Stimulated activated CD8-positive, alpha-beta memory T cell treated with anti-CD3 and anti-CD28 coated beads, Interleukin-7, amount 100 ng/mL, for 4 hours (primary cell): ENCODE results near the gene C1QTNF5.

Experiments used
- DNase-seq, 2 donors: peaks; one replicate each; pipeline ENCODE4 v3.0.0-alpha.2; 2020; ENCODE audit warnings: low read depth in 2 of 2

Gene C1QTNF5

GRCh38 chr11:119359365-119360214 lies 18.9 kb upstream of the C1QTNF5 start:
- no peak for DNase-seq

- no peak for DNase-seq
Observed at GRCh38 chr11:119357074-119357473, 16.4 kb upstream of the C1QTNF5 start.

- DNase-seq = peak in 1 of 2 donors; percentile 50
Observed at GRCh38 chr11:119356349-119357031, 15.8 kb upstream of the C1QTNF5 start.

- DNase-seq = no peak
Observed at GRCh38 chr11:119355091-119355843, 14.6 kb upstream of the C1QTNF5 start.

GRCh38 chr11:119352857-119353260 lies 12.2 kb upstream of the C1QTNF5 start:
- no peak for DNase-seq

GRCh38 chr11:119351232-119351631 lies 10.5 kb upstream of the C1QTNF5 start:
- DNase-seq = no peak

- no peak for DNase-seq
Observed at GRCh38 chr11:119350302-119350701, 9.6 kb upstream of the C1QTNF5 start.

- no peak for DNase-seq
Observed at GRCh38 chr11:119347940-119348605, 7.4 kb upstream of the C1QTNF5 start.

- no peak for DNase-seq
Observed at GRCh38 chr11:119347242-119347641, 6.6 kb upstream of the C1QTNF5 start.

- DNase-seq = no peak
Observed at GRCh38 chr11:119346605-119347004, 5.9 kb upstream of the C1QTNF5 start, which contains the start of gene MFRP. MFRP (minus strand) TSS chr11:119346705; CDS start chr11:119346513, 192 bp downstream.

GRCh38 chr11:119345685-119346084 lies 5.0 kb upstream of the C1QTNF5 start:
- DNase-seq = no peak

- DNase-seq = no peak
Observed at GRCh38 chr11:119344291-119345010, 3.8 kb upstream of the C1QTNF5 start.

GRCh38 chr11:119343726-119344125 lies 3.0 kb upstream of the C1QTNF5 start:
- no peak for DNase-seq

- no peak for DNase-seq
Observed at GRCh38 chr11:119342362-119343130, 1.9 kb upstream of the C1QTNF5 start.

GRCh38 chr11:119342023-119342300 lies 1.3 kb upstream of the C1QTNF5 start:
- no peak for DNase-seq

GRCh38 chr11:119341222-119342022 lies 739 bp upstream of the C1QTNF5 start:
- DNase-seq = no peak

- no peak for DNase-seq
Observed at GRCh38 chr11:119339589-119340334, 921 bp downstream of the C1QTNF5 start.

GRCh38 chr11:119338965-119339588 lies 1.6 kb downstream of the C1QTNF5 start:
- DNase-seq = no peak
